ENCODE measurements around the gene SPATA20.

- TF ChIP-seq CTCF (conservative IDR thresholded peaks at IDR 0.05; ENCODE audit: low read length): no peak
- no peak for TF ChIP-seq EZH2phosphoT487 (IDR thresholded peaks at IDR 0.05; ENCODE audit: borderline replicate concordance, low read depth, low read length)
Observed at GRCh38 chr17:50557630-50558029, 10.7 kb downstream of the SPATA20 start.

Measured in OCI-LY7 (cell line).